Esophagus squamous epithelium (tissue), 4 donors: ENCODE measurements around the gene LRRC74B.

ENCODE experiments used
- CTCF ChIP-seq, 6 experiments: fragments of 450-650 bp in 4 of 6; fragments of 200-600 bp in 2 of 6; sonication (generic) in 2 of 6; IDR thresholded peaks; one replicate each; pipeline ENCODE4 v1.5.1; 2016 to 2019; ENCODE audit warnings: antibody characterized with exemption in 6 of 6, mild to moderate bottlenecking in 4 of 6, moderate library complexity in 4 of 6
- POLR2A ChIP-seq, 4 donors: fragments of 450-650 bp; IDR thresholded peaks; one replicate each; pipeline ENCODE4 v1.6.1; 2017; ENCODE audit warnings: antibody characterized with exemption in 4 of 4, mild to moderate bottlenecking in 4 of 4, moderate library complexity in 3 of 4

GRCh38 chr22:21003782-21004181 lies 42.0 kb upstream of the LRRC74B start:
- TF ChIP-seq POLR2A (IDR thresholded peaks at IDR 0.05) (no peak), CTCF (IDR thresholded peaks at IDR 0.05) (no peak)
